GM12874 (cell line): ENCODE results near the gene PIGQ.

Source experiments
- TF ChIP-seq, protein P1 (sequence below): IDR thresholded peaks from 2 replicates; pipeline ENCODE4 v1.5.1; 2011; ENCODE audit warnings: low read depth, mild to moderate bottlenecking, control low read depth, low read length, moderate library complexity; ENCODE audit not compliant: insufficient read depth

The PIGQ gene

DNA sequence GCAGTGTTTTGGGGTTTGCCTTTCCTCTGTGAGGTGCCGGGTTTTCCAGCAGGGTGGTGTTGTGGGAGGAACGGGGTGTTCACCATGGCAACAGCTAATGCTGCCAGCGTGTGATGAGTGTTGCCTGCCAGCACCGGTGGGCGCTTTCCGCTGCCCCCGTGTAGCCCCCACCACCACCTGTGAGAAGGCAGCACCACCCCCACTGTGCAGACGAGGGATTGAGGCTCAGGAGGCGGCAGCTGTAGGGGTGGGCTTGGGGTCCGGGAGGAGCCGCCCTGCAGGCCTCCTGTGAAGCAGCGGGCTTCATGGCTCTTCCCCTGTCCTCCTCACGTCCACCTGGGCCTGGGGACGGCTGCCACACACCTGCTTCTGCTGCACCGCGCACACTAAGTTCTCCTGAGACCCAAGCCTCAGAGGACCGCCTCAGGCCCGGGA lies 25.3 kb downstream of the PIGQ start:
- TF ChIP-seq, protein P1, sequence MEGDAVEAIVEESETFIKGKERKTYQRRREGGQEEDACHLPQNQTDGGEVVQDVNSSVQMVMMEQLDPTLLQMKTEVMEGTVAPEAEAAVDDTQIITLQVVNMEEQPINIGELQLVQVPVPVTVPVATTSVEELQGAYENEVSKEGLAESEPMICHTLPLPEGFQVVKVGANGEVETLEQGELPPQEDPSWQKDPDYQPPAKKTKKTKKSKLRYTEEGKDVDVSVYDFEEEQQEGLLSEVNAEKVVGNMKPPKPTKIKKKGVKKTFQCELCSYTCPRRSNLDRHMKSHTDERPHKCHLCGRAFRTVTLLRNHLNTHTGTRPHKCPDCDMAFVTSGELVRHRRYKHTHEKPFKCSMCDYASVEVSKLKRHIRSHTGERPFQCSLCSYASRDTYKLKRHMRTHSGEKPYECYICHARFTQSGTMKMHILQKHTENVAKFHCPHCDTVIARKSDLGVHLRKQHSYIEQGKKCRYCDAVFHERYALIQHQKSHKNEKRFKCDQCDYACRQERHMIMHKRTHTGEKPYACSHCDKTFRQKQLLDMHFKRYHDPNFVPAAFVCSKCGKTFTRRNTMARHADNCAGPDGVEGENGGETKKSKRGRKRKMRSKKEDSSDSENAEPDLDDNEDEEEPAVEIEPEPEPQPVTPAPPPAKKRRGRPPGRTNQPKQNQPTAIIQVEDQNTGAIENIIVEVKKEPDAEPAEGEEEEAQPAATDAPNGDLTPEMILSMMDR: no peak

DNA sequence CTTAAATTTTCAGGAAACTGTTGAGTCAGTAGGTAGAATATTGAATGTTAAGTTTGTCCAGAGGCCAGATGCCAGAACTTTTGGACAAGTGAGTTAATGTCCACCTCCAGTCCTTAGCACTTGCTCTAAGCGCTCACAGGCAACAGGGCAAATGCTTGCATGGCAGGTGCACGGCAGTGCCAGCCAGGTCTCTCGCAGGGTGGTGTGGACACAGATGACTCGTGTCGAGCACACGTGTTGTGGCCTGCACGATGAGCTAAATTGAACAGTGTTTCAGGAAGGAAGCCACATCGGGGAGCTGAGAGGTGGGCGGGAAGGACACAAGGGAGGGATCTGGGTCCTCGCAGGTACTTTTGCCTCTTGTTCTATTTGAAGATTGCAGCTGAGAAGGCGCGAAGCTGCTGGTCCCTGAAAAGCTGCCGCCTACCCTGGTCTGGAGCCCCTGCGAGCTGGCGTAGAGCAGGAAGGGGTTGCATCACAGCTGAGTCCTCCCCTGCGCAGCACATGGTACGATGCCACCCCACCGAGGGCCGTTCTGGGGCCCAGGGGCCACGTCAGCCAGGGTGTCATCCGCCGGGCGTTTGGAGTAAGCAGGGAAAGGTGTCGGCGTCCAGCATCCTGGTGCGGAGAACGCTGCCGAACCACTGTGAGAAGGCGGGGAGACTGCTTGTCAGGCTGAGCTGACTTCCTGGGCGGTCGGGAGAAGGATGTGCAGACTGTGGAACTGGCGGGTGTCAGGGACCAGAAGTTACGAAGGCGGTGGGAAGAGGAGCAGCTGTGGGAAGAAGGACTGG lies 26.4 kb downstream of the PIGQ start:
- TF ChIP-seq, protein P1: no peak

DNA sequence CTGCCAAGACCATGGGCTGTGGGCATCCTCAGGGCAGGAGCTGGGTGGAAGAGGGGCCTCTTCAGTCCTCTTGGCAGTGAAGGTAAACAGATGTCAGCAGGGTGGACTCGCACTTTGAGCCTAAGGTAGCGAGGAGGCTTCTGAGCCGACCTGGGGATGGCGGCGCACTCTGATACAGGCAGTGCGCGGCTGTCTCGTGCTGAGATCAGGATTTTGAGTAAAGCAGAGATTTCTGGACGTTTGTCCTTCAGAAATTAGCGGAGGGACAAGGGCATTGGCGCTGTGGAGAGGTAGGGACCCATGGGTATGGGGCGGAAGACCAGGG lies 26.9 kb downstream of the PIGQ start:
- TF ChIP-seq, protein P1: no peak

DNA sequence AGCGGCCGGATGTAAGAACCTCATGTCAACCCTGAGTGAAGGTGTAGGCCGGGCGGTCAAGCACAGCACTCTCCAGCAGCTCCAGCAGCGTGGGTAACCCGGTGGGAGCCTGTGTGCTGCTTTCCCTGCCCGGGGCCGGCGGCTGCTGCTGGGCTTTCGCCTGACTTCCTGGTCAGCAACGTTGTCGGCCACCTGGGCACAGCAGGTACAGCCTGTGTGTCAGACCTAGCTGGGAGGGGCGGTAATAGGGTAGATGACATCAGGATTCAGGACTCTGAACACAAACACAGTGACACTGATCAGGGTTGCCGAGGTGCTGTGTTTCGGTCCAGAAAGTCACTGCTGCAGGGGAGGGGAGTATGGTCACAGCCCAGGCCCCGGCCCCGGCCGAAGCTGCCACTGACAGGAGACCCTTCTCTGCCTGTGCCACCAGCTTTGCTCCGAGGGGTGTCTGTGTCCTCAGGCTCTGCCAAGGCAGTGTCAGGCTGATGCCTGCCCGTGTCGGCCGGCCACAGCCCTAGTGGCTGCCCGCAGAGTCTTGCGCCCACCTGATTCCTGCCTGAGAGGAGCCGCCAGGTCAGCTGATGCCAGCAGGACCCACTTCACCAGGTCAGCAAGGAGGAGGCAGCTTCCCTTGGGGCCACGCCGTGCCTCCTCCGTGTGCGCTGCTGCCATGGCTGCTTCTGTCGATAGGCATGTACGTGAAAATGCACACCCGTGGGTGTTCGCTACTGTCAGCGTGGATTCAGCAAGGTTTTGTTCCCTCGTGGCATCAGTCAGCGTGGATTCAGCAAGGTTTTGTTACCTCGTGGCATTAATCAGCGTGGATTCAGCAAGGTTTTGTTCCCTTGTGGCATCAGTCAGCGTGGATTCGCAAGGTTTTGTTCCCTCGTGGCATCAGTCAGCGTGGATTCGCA lies 29.3 kb downstream of the PIGQ start:
- TF ChIP-seq, protein P1: no peak

DNA sequence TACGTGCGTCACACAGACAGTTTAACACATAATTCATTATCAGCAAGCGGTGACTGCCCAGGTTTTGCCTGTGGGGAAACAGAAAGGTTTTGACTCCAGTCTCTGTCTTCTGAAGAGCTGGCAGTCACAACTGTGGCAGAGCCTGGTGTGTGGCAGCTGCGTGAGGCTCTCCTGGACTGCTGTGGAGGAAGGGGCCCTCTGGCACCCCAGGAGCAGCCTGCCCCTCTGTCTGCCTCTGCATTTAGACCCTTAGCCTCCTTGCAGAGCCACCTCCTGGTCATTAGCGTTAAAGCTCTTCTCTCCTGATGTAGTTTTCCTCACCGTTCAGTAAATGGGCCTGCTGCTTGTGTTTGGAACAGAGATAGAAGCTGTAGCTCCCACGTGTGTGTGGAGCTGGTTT lies 31.0 kb downstream of the PIGQ start:
- TF ChIP-seq, protein P1: peak; percentile 32; the same call in 1 of the 2 replicates

DNA sequence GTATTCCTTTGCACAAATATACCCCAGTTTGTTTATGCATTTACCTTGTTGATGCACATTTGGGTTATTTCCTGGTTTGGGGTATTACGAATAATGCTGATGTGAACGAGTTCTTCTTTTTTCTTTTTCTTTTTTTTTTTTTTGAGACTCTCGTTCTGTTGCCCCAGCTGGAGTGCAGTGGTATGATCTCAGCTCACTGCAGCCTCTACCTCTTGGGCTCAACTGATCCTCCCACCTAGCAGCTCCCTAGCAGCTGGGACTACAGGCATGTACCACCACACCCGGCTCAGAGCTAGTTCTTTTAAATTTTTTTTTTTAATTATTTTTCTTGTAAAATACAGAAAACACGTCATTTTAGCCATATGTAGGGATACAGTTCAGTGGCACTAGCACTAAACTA lies 34.2 kb downstream of the PIGQ start:
- TF ChIP-seq, protein P1: no peak

DNA sequence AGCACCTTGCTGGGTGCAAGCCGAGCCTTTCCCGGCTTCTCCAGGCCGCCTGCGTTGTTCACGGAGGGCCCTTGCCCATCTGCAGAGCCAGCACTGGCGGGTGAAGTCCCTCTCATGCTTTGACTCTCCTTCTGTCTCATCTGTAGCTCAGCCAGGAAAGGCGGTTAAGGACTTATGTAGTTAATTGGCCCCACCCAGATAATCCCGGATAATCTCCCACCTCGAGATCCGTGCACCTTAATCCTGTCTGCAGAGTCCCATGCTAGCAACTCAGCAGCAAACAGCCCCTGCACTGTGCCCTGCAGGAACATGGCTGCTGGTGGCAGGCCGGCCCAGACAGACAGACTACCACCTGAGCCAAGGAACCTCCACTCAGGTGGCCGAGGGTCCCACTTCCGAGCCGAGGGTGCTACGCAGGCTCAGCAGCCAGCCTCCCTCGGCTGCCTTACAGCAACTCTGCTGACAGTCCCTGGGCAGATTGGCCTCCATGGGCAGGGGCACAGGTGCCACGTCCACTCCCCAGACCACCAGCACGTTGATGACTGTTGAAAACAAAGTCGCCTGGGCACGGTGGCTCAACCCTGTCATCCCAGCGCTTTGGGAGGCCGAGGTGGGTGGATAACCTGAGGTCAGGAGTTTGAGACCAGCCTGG lies 37.0 kb downstream of the PIGQ start:
- TF ChIP-seq, protein P1: no peak
